Mesenchymal stem cell (in vitro differentiated cells and primary cell): Measurements from ENCODE around the gene CEACAM16.
A peak's percentile ranks its signal among the peaks of the same experiment; 100 is the strongest.

Experiments
- DNase-seq: peaks from one replicate; pipeline ENCODE4 v3.0.0-alpha.2; 2013
- H2AFZ ChIP-seq: one replicate; pipeline ENCODE4 v1.6.1; 2013; ENCODE audit warnings: low read depth, mild to moderate bottlenecking, control low read depth, inconsistent platforms, low read length, moderate library complexity
- H2AK5ac ChIP-seq: 2 replicates; pipeline ENCODE4 v1.6.1; 2013; ENCODE audit warnings: low read length, moderate library complexity, mild to moderate bottlenecking, inconsistent platforms; ENCODE audit not compliant: severe bottlenecking
- H2BK120ac ChIP-seq: one replicate; pipeline ENCODE4 v1.6.1; 2013; ENCODE audit warnings: low read depth, mild to moderate bottlenecking, inconsistent platforms, low read length, moderate library complexity
- H2BK12ac ChIP-seq, 2 experiments: one replicate each; pipeline ENCODE4 v1.6.1; 2013; ENCODE audit warnings: inconsistent platforms in 2 of 2, low read length in 2 of 2, mild to moderate bottlenecking in 2 of 2, moderate library complexity in 2 of 2, control low read depth in 1 of 2
- H2BK15ac ChIP-seq: one replicate; pipeline ENCODE4 v1.6.1; 2013; ENCODE audit warnings: mild to moderate bottlenecking, low read depth, inconsistent platforms; ENCODE audit not compliant: poor library complexity, severe bottlenecking
- H2BK5ac ChIP-seq: 2 replicates; pipeline ENCODE4 v1.6.1; 2013; ENCODE audit warnings: low read depth, mild to moderate bottlenecking, low read length, control low read depth, inconsistent platforms; ENCODE audit not compliant: poor library complexity, severe bottlenecking
- H3K14ac ChIP-seq, 2 experiments: one replicate each; pipeline ENCODE4 v1.6.1; 2013; ENCODE audit warnings: inconsistent platforms in 2 of 2, low read length in 2 of 2, control low read depth in 1 of 2, mild to moderate bottlenecking in 1 of 2, moderate library complexity in 1 of 2
- H3K18ac ChIP-seq, 2 experiments: one replicate each; pipeline ENCODE4 v1.6.1; 2013; ENCODE audit warnings: inconsistent platforms in 2 of 2, low read length in 2 of 2, control low read depth in 1 of 2, low read depth in 1 of 2, mild to moderate bottlenecking in 1 of 2
- H3K23ac ChIP-seq, 2 experiments: one replicate each; pipeline ENCODE4 v1.6.1; 2013; ENCODE audit warnings: inconsistent platforms in 2 of 2, low read length in 2 of 2, mild to moderate bottlenecking in 2 of 2, moderate library complexity in 2 of 2, control low read depth in 1 of 2
- H3K27ac ChIP-seq: 2 replicates; pipeline ENCODE4 v1.5.1; 2013; ENCODE audit warnings: mild to moderate bottlenecking, moderate library complexity, low read length, control low read depth, inconsistent platforms; ENCODE audit not compliant: poor library complexity, severe bottlenecking
- H3K27me3 ChIP-seq, 2 experiments: 2 replicates each; pipeline versions ENCODE4 v1.6.1 to v1.7.0; 2013; ENCODE audit warnings: low read length in 2 of 2, mild to moderate bottlenecking in 2 of 2, moderate library complexity in 2 of 2, control low read depth in 1 of 2, inconsistent platforms in 1 of 2; ENCODE audit not compliant: control insufficient read depth in 1 of 2, insufficient read depth in 1 of 2
- H3K36me3 ChIP-seq, 2 experiments: 2 replicates each; pipeline versions ENCODE4 v1.6.1 to v1.7.0; 2013; ENCODE audit warnings: low read length in 2 of 2, control low read depth in 1 of 2, inconsistent platforms in 1 of 2, low read depth in 1 of 2, mild to moderate bottlenecking in 1 of 2; ENCODE audit not compliant: insufficient read depth in 2 of 2, control insufficient read depth in 1 of 2
- H3K4ac ChIP-seq, 2 experiments: one replicate each; pipeline ENCODE4 v1.6.1; 2013; ENCODE audit warnings: inconsistent platforms in 2 of 2, low read length in 2 of 2, mild to moderate bottlenecking in 2 of 2, moderate library complexity in 2 of 2, control low read depth in 1 of 2, low read depth in 1 of 2
- H3K4me1 ChIP-seq: 2 replicates; pipeline ENCODE4 v1.6.1; 2013; ENCODE audit warnings: low read depth, low read length, control low read depth; ENCODE audit not compliant: control insufficient read depth, insufficient read depth
- H3K4me2 ChIP-seq: 2 replicates; pipeline ENCODE4 v1.6.1; 2013; ENCODE audit warnings: low read length, mild to moderate bottlenecking, inconsistent platforms; ENCODE audit not compliant: poor library complexity, severe bottlenecking
- H3K4me3 ChIP-seq, 2 experiments: 2 replicates each; pipeline versions ENCODE4 v1.5.1 to v1.7.0; 2013; ENCODE audit warnings: low read length in 2 of 2, mild to moderate bottlenecking in 2 of 2, control low read depth in 1 of 2, low read depth in 1 of 2; ENCODE audit not compliant: insufficient read depth in 1 of 2
- H3K79me1 ChIP-seq: replicated peaks from 2 replicates; pipeline ENCODE4 v1.6.1; 2013; ENCODE audit warnings: mild to moderate bottlenecking, control low read depth, low read length, inconsistent platforms; ENCODE audit not compliant: poor library complexity, severe bottlenecking
- H3K9ac ChIP-seq: 2 replicates; pipeline ENCODE4 v1.7.0; 2013; ENCODE audit warnings: mild to moderate bottlenecking, low read length, moderate library complexity
- H3K9me3 ChIP-seq: 2 replicates; pipeline ENCODE4 v1.7.0; 2013; ENCODE audit warnings: mild to moderate bottlenecking, low read length; ENCODE audit not compliant: control insufficient read depth
- H4K8ac ChIP-seq: one replicate; pipeline ENCODE4 v1.6.1; 2013; ENCODE audit warnings: inconsistent platforms, mild to moderate bottlenecking, low read length, moderate library complexity
- H4K91ac ChIP-seq: one replicate; pipeline ENCODE4 v1.6.1; 2013; ENCODE audit warnings: mild to moderate bottlenecking, low read length, inconsistent platforms
- WGBS: methylation state at CpG from one replicate; pipeline ENCODE4 v1.1.7; 2013; ENCODE audit warnings: mixed read lengths; 5-methylcytosine and 5-hydroxymethylcytosine counted together

CEACAM16 gene

GRCh38 chr19:44687888-44688287 lies 11.1 kb upstream of the CEACAM16 start:
- Histone ChIP-seq H3K4me3 (no peak overlapping the region), H3K27ac (no peak overlapping the region), H2BK5ac (no peak overlapping the region), H3K4me2 (no peak overlapping the region), H3K79me1 (no peaks in the 10 kb centered on the region), H3K36me3 (peaks cover 0 to 8% of the 10 kb centered on the region in 2 experiments), H2BK12ac (peak overlapping the region in 1 of 2 experiments; percentile 33), H3K4ac (no peak overlapping the region), H3K9me3 (no peaks in the 10 kb centered on the region), H4K91ac (peak overlapping the region; percentile 64), H3K27me3 (no peaks in the 10 kb centered on the region), H3K4me1 (peaks cover 17% of the 10 kb centered on the region), H4K8ac (no peak overlapping the region), H2BK15ac (no peak overlapping the region), H3K23ac (no peak overlapping the region), H2AFZ (no peak overlapping the region), H3K18ac (no peak overlapping the region), H3K9ac (no peak overlapping the region), H2BK120ac (no peak overlapping the region), H2AK5ac (no peak overlapping the region), H3K14ac (no peak overlapping the region)
- 91% methylated on average over 7 of the region's 7 CpGs for WGBS
- DNase-seq = no peak

- Histone ChIP-seq H2AFZ (no peak overlapping the region), H2BK15ac (no peak overlapping the region), H2AK5ac (no peak overlapping the region), H3K4me1 (peaks cover 17% of the 10 kb centered on the region), H3K9me3 (no peaks in the 10 kb centered on the region), H3K27me3 (no peaks in the 10 kb centered on the region), H2BK12ac (peak overlapping the region in 1 of 2 experiments; percentile 70), H3K9ac (no peak overlapping the region), H3K14ac (no peak overlapping the region), H3K18ac (no peak overlapping the region), H4K91ac (peak overlapping the region; percentile 29), H3K36me3 (no peaks in the 10 kb centered on the region), H3K27ac (no peak overlapping the region), H3K23ac (no peak overlapping the region), H2BK120ac (no peak overlapping the region), H2BK5ac (no peak overlapping the region), H3K4ac (no peak overlapping the region), H3K79me1 (no peaks in the 10 kb centered on the region), H3K4me2 (no peak overlapping the region), H4K8ac (peak overlapping the region; percentile 35), H3K4me3 (no peak overlapping the region)
- 42% methylated on average over 11 of the region's 11 CpGs for WGBS
- DNase-seq = peak; percentile 66
Observed at GRCh38 chr19:44689290-44690130, 9.4 kb upstream of the CEACAM16 start.

- Histone ChIP-seq H3K9ac (no peak overlapping the region), H3K14ac (no peak overlapping the region), H3K27ac (no peak overlapping the region), H3K27me3 (no peaks in the 10 kb centered on the region), H3K23ac (no peak overlapping the region), H4K91ac (no peak overlapping the region), H2BK120ac (no peak overlapping the region), H3K36me3 (no peaks in the 10 kb centered on the region), H3K4me2 (no peak overlapping the region), H3K4ac (no peak overlapping the region), H3K4me1 (peaks cover 15% of the 10 kb centered on the region), H3K4me3 (no peak overlapping the region), H2BK15ac (no peak overlapping the region), H2BK5ac (no peak overlapping the region), H2AK5ac (no peak overlapping the region), H3K79me1 (no peaks in the 10 kb centered on the region), H2AFZ (no peak overlapping the region), H2BK12ac (peak overlapping the region in 1 of 2 experiments; percentile 24), H4K8ac (no peak overlapping the region), H3K9me3 (no peaks in the 10 kb centered on the region), H3K18ac (no peak overlapping the region)
- no peak for DNase-seq
- WGBS = 100% methylated on average over 1 of the region's 3 CpGs
Observed at GRCh38 chr19:44690131-44690440, 8.9 kb upstream of the CEACAM16 start.

GRCh38 chr19:44692379-44692721 lies 6.6 kb upstream of the CEACAM16 start:
- Histone ChIP-seq H3K27me3 (peaks cover 0 to 5% of the 10 kb centered on the region in 2 experiments), H3K9ac (peak overlapping the region; percentile 66), H3K4ac (no peak overlapping the region), H3K27ac (no peak overlapping the region), H3K18ac (no peak overlapping the region), H4K8ac (no peak overlapping the region), H3K36me3 (no peaks in the 10 kb centered on the region), H2AFZ (no peak overlapping the region), H3K79me1 (no peaks in the 10 kb centered on the region), H4K91ac (no peak overlapping the region), H2BK120ac (no peak overlapping the region), H3K9me3 (no peaks in the 10 kb centered on the region), H2BK5ac (no peak overlapping the region), H2BK12ac (no peak overlapping the region), H3K4me2 (no peak overlapping the region), H2AK5ac (no peak overlapping the region), H3K4me3 (no peak overlapping the region), H3K14ac (no peak overlapping the region), H2BK15ac (no peak overlapping the region), H3K4me1 (peaks cover 16% of the 10 kb centered on the region), H3K23ac (no peak overlapping the region)
- no peak for DNase-seq
- WGBS = 83% methylated on average over 5 of the region's 5 CpGs
